ENCODE measurements around the gene CARTPT. TPM values are rescaled to one million over a fixed set of nuclear protein-coding genes. Genes with fewer than 3 reads are reported as not detected.

CARTPT gene
- total RNA-seq, 1 experiment from 2014 or later: not detected

GRCh38 chr5:71697967-71698366 is 21.1 kb upstream of the CARTPT start:
- TF ChIP-seq CTCF (IDR thresholded peaks at IDR 0.05 in 2 of 3, conservative IDR thresholded peaks at IDR 0.05 in 1 of 3; ENCODE audit: borderline replicate concordance in 1 of 3, insufficient read depth in 1 of 3, low read depth in 2 of 3, low read length in 2 of 3) (peak in 2 of 3 experiments; percentile 66 to 77; a peak in 4 of 6 replicates), TCF7L2 (IDR thresholded peaks at IDR 0.05; ENCODE audit: borderline replicate concordance, extremely low read depth, insufficient read depth, insufficient read length) (no peak), ZNF274 (IDR thresholded peaks at IDR 0.05; ENCODE audit: low read depth, low read length) (no peak)
- Histone ChIP-seq H3K27me3 (ENCODE audit: insufficient read depth, low read length) (peaks cover 6% of the 10 kb centered on the region; the same call in 1 of the 2 replicates), H3K4me1 (ENCODE audit: control insufficient read depth in 1 of 2, insufficient read depth in 2 of 2, low read length in 2 of 2) (no peaks in the 10 kb centered on the region), H3K36me3 (ENCODE audit: control insufficient read depth in 1 of 2, insufficient read depth in 2 of 2, low read length in 2 of 2) (no peaks in the 10 kb centered on the region), H2AFZ (ENCODE audit: low read depth, low read length, poor library complexity, severe bottlenecking) (no peak overlapping the region), H3K9me3 (ENCODE audit: control insufficient read depth in 1 of 2, insufficient read depth in 1 of 2, low read depth in 1 of 2, low read length in 2 of 2) (no peaks in the 10 kb centered on the region), H4K20me1 (ENCODE audit: insufficient read depth) (no peaks in the 10 kb centered on the region), H3K4me2 (ENCODE audit: low read length) (no peak overlapping the region), H3K9me2 (ENCODE audit: insufficient read depth) (no peaks in the 10 kb centered on the region), H3K79me2 (ENCODE audit: insufficient read depth, low read length) (no peaks in the 10 kb centered on the region), H3K27ac (ENCODE audit: low read depth, low read length) (no peak overlapping the region), H3K4me3 (replicated peaks in 1 of 2; ENCODE audit: low read depth in 1 of 2, low read length in 2 of 2) (no peak overlapping the region), H3K9ac (ENCODE audit: low read length) (no peak overlapping the region)
- ChIA-PET POLR2A (no interaction called here), CTCF (interaction anchor here (0.9 to 1.7 kb wide), 2 partner anchors 9 to 46 kb away, joined by 3 to 8 read pairs; no protein-coding TSS in a partner anchor), RAD21 (ENCODE audit: low non-redundant PET in 1 of 2, low total read pairs in 2 of 2, uncharacterized antibody in 2 of 2, unreplicated experiment in 2 of 2) (no interaction called here)
- intact Hi-C loops (cut with micrococcal nuclease): no loop called here
- BruUV-seq (replicated peaks): no TSS peak
- DNase-seq (ENCODE audit: low read depth, low spot score) (no peak), ATAC-seq (peak; percentile 73)

- Histone ChIP-seq H2AFZ (ENCODE audit: low read depth, low read length, poor library complexity, severe bottlenecking) (peak overlapping the region; percentile 8), H3K79me2 (ENCODE audit: insufficient read depth, low read length) (no peaks in the 10 kb centered on the region), H3K4me2 (ENCODE audit: low read length) (no peak overlapping the region), H3K9me2 (ENCODE audit: insufficient read depth) (no peaks in the 10 kb centered on the region), H3K4me1 (ENCODE audit: control insufficient read depth in 1 of 2, insufficient read depth in 2 of 2, low read length in 2 of 2) (no peaks in the 10 kb centered on the region), H3K36me3 (ENCODE audit: control insufficient read depth in 1 of 2, insufficient read depth in 2 of 2, low read length in 2 of 2) (no peaks in the 10 kb centered on the region), H3K9me3 (ENCODE audit: control insufficient read depth in 1 of 2, insufficient read depth in 1 of 2, low read depth in 1 of 2, low read length in 2 of 2) (no peaks in the 10 kb centered on the region), H3K9ac (ENCODE audit: low read length) (no peak overlapping the region), H3K4me3 (replicated peaks in 1 of 2; ENCODE audit: low read depth in 1 of 2, low read length in 2 of 2) (no peak overlapping the region), H4K20me1 (ENCODE audit: insufficient read depth) (no peaks in the 10 kb centered on the region), H3K27me3 (ENCODE audit: insufficient read depth, low read length) (peaks cover 6% of the 10 kb centered on the region; the same call in 1 of the 2 replicates), H3K27ac (ENCODE audit: low read depth, low read length) (no peak overlapping the region)
- TF ChIP-seq SRF (IDR thresholded peaks at IDR 0.05; ENCODE audit: low read depth) (no peak), ZFX (IDR thresholded peaks at IDR 0.05) (no peak), EGR1 (IDR thresholded peaks at IDR 0.05; ENCODE audit: low read depth) (no peak), CEBPB (IDR thresholded peaks at IDR 0.05; ENCODE audit: low read depth) (no peak), REST (IDR thresholded peaks at IDR 0.05; ENCODE audit: low read depth) (no peak), TCF7L2 (IDR thresholded peaks at IDR 0.05; ENCODE audit: borderline replicate concordance, extremely low read depth, insufficient read depth, insufficient read length) (no peak), RAD21 (IDR thresholded peaks at IDR 0.05; ENCODE audit: low read depth) (no peak), CBX3 (IDR thresholded peaks at IDR 0.05; ENCODE audit: low read depth) (no peak), EZH2phosphoT487 (IDR thresholded peaks at IDR 0.05; ENCODE audit: borderline replicate concordance) (no peak)
- DNase-seq (ENCODE audit: low read depth, low spot score): no peak
- BruUV-seq (replicated peaks): no TSS peak
- RAD21 ChIA-PET (ENCODE audit: low non-redundant PET in 1 of 2, low total read pairs in 2 of 2, uncharacterized antibody in 2 of 2, unreplicated experiment in 2 of 2): no interaction called here
- POLR2A ChIA-PET: no interaction called here
- no peak for ATAC-seq
- intact Hi-C loops (cut with micrococcal nuclease): no loop called here
- CTCF ChIA-PET: no interaction called here
These were observed 19.8 kb upstream of the CARTPT start for GRCh38 chr5:71699233-71699632.

Measured in HCT116 (cell line).